Mesendoderm (in vitro differentiated cells): ENCODE data around the gene PPP1R10.

Source experiments
- DNase-seq: peaks from one replicate; pipeline ENCODE4 v3.0.0; 2013
- H2AK5ac ChIP-seq: 2 replicates; pipeline ENCODE4 v1.6.1; 2013; ENCODE audit warnings: low read length, inconsistent platforms
- H2BK120ac ChIP-seq: 2 replicates; pipeline ENCODE4 v1.6.1; 2013; ENCODE audit warnings: low read depth, mild to moderate bottlenecking, low read length, moderate library complexity, mixed read lengths
- H2BK15ac ChIP-seq: replicated peaks from 2 replicates; pipeline ENCODE4 v1.6.1; 2013; ENCODE audit warnings: low read depth, mild to moderate bottlenecking, moderate library complexity
- H2BK5ac ChIP-seq: 2 replicates; pipeline ENCODE4 v1.6.1; 2013; ENCODE audit warnings: low read length, inconsistent platforms
- H3K18ac ChIP-seq: 2 replicates; pipeline ENCODE4 v1.6.1; 2013; ENCODE audit warnings: mild to moderate bottlenecking, low read length, mixed read lengths
- H3K23ac ChIP-seq: one replicate; pipeline ENCODE4 v1.6.1; 2013; ENCODE audit warnings: low read length
- H3K27ac ChIP-seq: 2 replicates; pipeline ENCODE4 v1.5.1; 2013; ENCODE audit warnings: low read depth, mild to moderate bottlenecking, inconsistent platforms, low read length, moderate library complexity
- H3K27me3 ChIP-seq: 2 replicates; pipeline ENCODE4 v1.6.1; 2013; ENCODE audit warnings: low read length, control low read depth, mild to moderate bottlenecking, inconsistent platforms; ENCODE audit not compliant: insufficient read depth, poor library complexity
- H3K36me3 ChIP-seq: 2 replicates; pipeline ENCODE4 v1.6.1; 2013; ENCODE audit warnings: low read length, inconsistent platforms; ENCODE audit not compliant: control insufficient read depth, insufficient read depth
- H3K4ac ChIP-seq: one replicate; pipeline ENCODE4 v1.6.1; 2013; ENCODE audit warnings: low read depth, mild to moderate bottlenecking, low read length, moderate library complexity
- H3K4me1 ChIP-seq: 2 replicates; pipeline ENCODE4 v1.6.1; 2013; ENCODE audit warnings: low read depth, low read length, inconsistent platforms; ENCODE audit not compliant: control insufficient read depth
- H3K4me2 ChIP-seq: 2 replicates; pipeline ENCODE4 v1.6.1; 2013; ENCODE audit warnings: low read length
- H3K4me3 ChIP-seq: 2 replicates; pipeline ENCODE4 v1.5.1; 2013; ENCODE audit warnings: mild to moderate bottlenecking, low read length
- H3K56ac ChIP-seq: one replicate; pipeline ENCODE4 v1.6.1; 2013; ENCODE audit warnings: low read length
- H3K79me1 ChIP-seq: 2 replicates; pipeline ENCODE4 v1.6.1; 2013; ENCODE audit warnings: low read length, inconsistent platforms
- H3K79me2 ChIP-seq: 2 replicates; pipeline ENCODE4 v1.6.1; 2013; ENCODE audit warnings: mild to moderate bottlenecking, low read length; ENCODE audit not compliant: control insufficient read depth, insufficient read depth
- H3K9ac ChIP-seq: 2 replicates; pipeline ENCODE4 v1.6.1; 2013; ENCODE audit warnings: low read length, inconsistent platforms
- H4K5ac ChIP-seq: one replicate; pipeline ENCODE4 v1.6.1; 2013; ENCODE audit warnings: low read length
- H4K8ac ChIP-seq: one replicate; pipeline ENCODE4 v1.6.1; 2013; ENCODE audit warnings: low read depth, mild to moderate bottlenecking, control low read depth, low read length, moderate library complexity
- WGBS: extraction: QIAGEN DNeasy Blood & Tissue Kit; methylation state at CpG from one replicate; pipeline ENCODE4 v1.1.7; 2013; ENCODE audit warnings: low lambda C conversion rate, missing lambda C conversion rate; ENCODE audit not compliant: insufficient coverage; ENCODE audit errors: extremely low coverage; 5-methylcytosine and 5-hydroxymethylcytosine counted together

PPP1R10 gene

GRCh38 chr6:30618270-30618797 is 1.3 kb upstream of the PPP1R10 start:
- no peaks in the 10 kb centered on the region for H3K27me3 ChIP-seq
- peak overlapping the region; percentile 22 for H2BK5ac ChIP-seq
- no peak overlapping the region for H2BK15ac ChIP-seq
- H3K4me1 ChIP-seq: peaks cover 6% of the 10 kb centered on the region
- no peak overlapping the region for H3K18ac ChIP-seq
- peak overlapping the region; percentile 49 for H3K4me2 ChIP-seq
- peak overlapping the region; percentile 88 for H3K9ac ChIP-seq
- no peak for DNase-seq
- H3K4ac ChIP-seq: peak overlapping the region; percentile 20
- H3K27ac ChIP-seq: no peak overlapping the region
- no CpG with 5 or more reads among the region's 8 CpGs for WGBS
- peak overlapping the region; percentile 89 for H2AK5ac ChIP-seq
- H3K36me3 ChIP-seq: peaks cover 8% of the 10 kb centered on the region
- peak overlapping the region; percentile 90 for H3K56ac ChIP-seq
- H3K23ac ChIP-seq: no peak overlapping the region
- H4K5ac ChIP-seq: no peak overlapping the region
- peaks cover 16% of the 10 kb centered on the region for H3K79me2 ChIP-seq
- peak overlapping the region; percentile 77 for H3K4me3 ChIP-seq
- peaks cover 11% of the 10 kb centered on the region for H3K79me1 ChIP-seq
- H2BK120ac ChIP-seq: no peak overlapping the region
- H4K8ac ChIP-seq: no peak overlapping the region

- H4K8ac ChIP-seq: no peak within 1 kb of the TSS
- peak; percentile 98 for DNase-seq
- peaks cover 6% of the 10 kb centered on the region for H3K4me1 ChIP-seq
- no CpG with 5 or more reads among the region's 34 CpGs for WGBS
- peak within 1 kb of the TSS; percentile 99 for H3K9ac ChIP-seq
- no peaks in the 10 kb centered on the region for H3K27me3 ChIP-seq
- peak within 1 kb of the TSS; percentile 98 for H3K56ac ChIP-seq
- H3K79me1 ChIP-seq: peaks cover 11% of the 10 kb centered on the region
- H3K36me3 ChIP-seq: peaks cover 8% of the 10 kb centered on the region
- peak within 1 kb of the TSS; percentile 89 for H2AK5ac ChIP-seq
- H2BK5ac ChIP-seq: peak within 1 kb of the TSS; percentile 90
- H2BK15ac ChIP-seq: no peak within 1 kb of the TSS
- no peak within 1 kb of the TSS for H4K5ac ChIP-seq
- H3K23ac ChIP-seq: no peak within 1 kb of the TSS
- peak within 1 kb of the TSS; percentile 94 for H3K18ac ChIP-seq
- H3K4me3 ChIP-seq: peak within 1 kb of the TSS; percentile 95
- peak within 1 kb of the TSS; percentile 66 for H3K27ac ChIP-seq
- peak within 1 kb of the TSS; percentile 88 for H3K4me2 ChIP-seq
- peak within 1 kb of the TSS; percentile 79 for H3K4ac ChIP-seq
- H2BK120ac ChIP-seq: peak within 1 kb of the TSS; percentile 82
- peaks cover 16% of the 10 kb centered on the region for H3K79me2 ChIP-seq
These were observed 674 bp upstream of the PPP1R10 start, which contains the start of gene MRPS18B for GRCh38 chr6:30617565-30618269. MRPS18B (plus strand) TSS chr6:30617840; CDS start chr6:30617866, 26 bp downstream.

- peak; percentile 81 for DNase-seq
- no peak overlapping the region for H2AK5ac ChIP-seq
These were observed 859 bp downstream of the PPP1R10 start for GRCh38 chr6:30615958-30616810.

DNA sequence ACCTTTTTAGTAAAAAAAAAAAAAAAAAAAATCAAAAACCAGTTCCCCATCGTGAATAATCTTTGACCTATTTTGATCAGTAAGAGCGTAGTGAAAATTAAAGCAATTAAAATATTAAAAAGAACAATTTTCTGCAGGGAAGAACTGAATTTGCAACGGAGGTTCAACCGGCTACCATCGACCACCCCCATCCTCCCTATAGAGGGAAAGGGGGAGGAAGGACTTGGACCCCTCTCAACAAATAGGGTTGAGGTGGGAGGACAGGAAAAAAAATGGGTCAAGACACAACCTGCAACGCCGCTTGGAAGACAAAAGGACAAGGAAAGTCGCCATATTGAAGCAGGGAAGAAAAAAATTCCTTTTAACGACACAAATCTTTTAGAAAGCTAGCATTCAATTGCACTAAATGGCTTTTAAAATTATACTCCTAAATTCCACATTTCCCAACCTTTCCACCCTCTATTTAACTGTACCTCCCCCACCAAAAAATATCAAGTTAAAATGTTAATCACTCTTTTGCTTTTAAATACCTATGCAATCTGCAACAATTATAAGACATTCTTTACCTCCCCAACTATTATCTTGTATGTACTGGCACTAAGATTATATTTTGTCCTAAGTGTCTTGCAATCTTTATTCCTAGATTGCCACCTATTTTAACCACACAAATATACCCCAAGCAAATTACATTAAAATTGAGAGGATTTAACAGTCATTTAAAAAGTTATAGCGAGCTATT is 1.7 kb downstream of the PPP1R10 start:
- Histone ChIP-seq H3K4ac (no peak overlapping the region), H3K27ac (peak overlapping the region; percentile 85), H3K79me2 (peaks cover 16% of the 10 kb centered on the region), H3K36me3 (peaks cover 4% of the 10 kb centered on the region), H2BK5ac (no peak overlapping the region), H3K9ac (peak overlapping the region; percentile 99), H2AK5ac (no peak overlapping the region), H3K4me1 (peaks cover 6% of the 10 kb centered on the region), H4K5ac (no peak overlapping the region), H3K79me1 (peaks cover 11% of the 10 kb centered on the region), H3K4me2 (peak overlapping the region; percentile 88), H3K23ac (no peak overlapping the region), H4K8ac (no peak overlapping the region), H2BK120ac (no peak overlapping the region), H3K27me3 (no peaks in the 10 kb centered on the region), H3K18ac (peak overlapping the region; percentile 76), H3K4me3 (peak overlapping the region; percentile 95), H2BK15ac (no peak overlapping the region), H3K56ac (peak overlapping the region; percentile 98)
- peak; percentile 96 for DNase-seq
- no CpG with 5 or more reads among the region's 10 CpGs for WGBS

More at GRCh38 chr6:30615958-30616810, 859 bp downstream of the PPP1R10 start:
- peak overlapping the region; percentile 6 for H2BK5ac ChIP-seq
- H3K4me1 ChIP-seq: peaks cover 6% of the 10 kb centered on the region
- peak overlapping the region; percentile 99 for H3K9ac ChIP-seq
- H3K36me3 ChIP-seq: peaks cover 5% of the 10 kb centered on the region
- peak overlapping the region; percentile 88 for H3K4me2 ChIP-seq
- H3K23ac ChIP-seq: no peak overlapping the region
- H3K79me2 ChIP-seq: peaks cover 16% of the 10 kb centered on the region
- peak overlapping the region; percentile 98 for H3K56ac ChIP-seq
- peak overlapping the region; percentile 82 for H4K5ac ChIP-seq
- peak overlapping the region; percentile 95 for H3K4me3 ChIP-seq
- peak overlapping the region; percentile 47 for H3K27ac ChIP-seq
- no peaks in the 10 kb centered on the region for H3K27me3 ChIP-seq
- peaks cover 11% of the 10 kb centered on the region for H3K79me1 ChIP-seq
- peak overlapping the region; percentile 81 for H3K4ac ChIP-seq
- no peak overlapping the region for H2BK15ac ChIP-seq
- H2BK120ac ChIP-seq: peak overlapping the region; percentile 82
- no peak overlapping the region for H4K8ac ChIP-seq
- 100% methylated on average over 1 of the region's 10 CpGs for WGBS
- peak overlapping the region; percentile 94 for H3K18ac ChIP-seq

GRCh38 chr6:30614843-30615218 is 2.2 kb downstream of the PPP1R10 start:
- no peak overlapping the region for H4K8ac ChIP-seq
- peaks cover 16% of the 10 kb centered on the region for H3K79me2 ChIP-seq
- no CpG with 5 or more reads among the region's 6 CpGs for WGBS
- no peak overlapping the region for H3K4me3 ChIP-seq
- no peak overlapping the region for H2BK15ac ChIP-seq
- H3K4me2 ChIP-seq: no peak overlapping the region
- no peak overlapping the region for H3K27ac ChIP-seq
- H3K23ac ChIP-seq: no peak overlapping the region
- H3K36me3 ChIP-seq: peaks cover 4% of the 10 kb centered on the region
- no peak overlapping the region for H2BK120ac ChIP-seq
- H2AK5ac ChIP-seq: no peak overlapping the region
- H3K4ac ChIP-seq: no peak overlapping the region
- peak; percentile 99 for DNase-seq
- H4K5ac ChIP-seq: no peak overlapping the region
- H3K79me1 ChIP-seq: peaks cover 11% of the 10 kb centered on the region
- peaks cover 6% of the 10 kb centered on the region for H3K4me1 ChIP-seq
- no peak overlapping the region for H3K56ac ChIP-seq
- H3K18ac ChIP-seq: no peak overlapping the region
- no peaks in the 10 kb centered on the region for H3K27me3 ChIP-seq
- peak overlapping the region; percentile 66 for H3K9ac ChIP-seq
- no peak overlapping the region for H2BK5ac ChIP-seq
